Mononuclear cell (primary cell): ENCODE measurements around the gene MYO5C. TPM values are rescaled to one million over a fixed set of nuclear protein-coding genes. Genes with fewer than 3 reads are reported as not detected.

ENCODE experiments used
- H3K27me3 ChIP-seq: 2 replicates; pipeline ENCODE4 v1.6.0; 2011; ENCODE audit warnings: low read length, control low read depth; ENCODE audit not compliant: insufficient read depth
- H3K4me1 ChIP-seq: 2 replicates; pipeline ENCODE4 v1.5.1; 2011; ENCODE audit warnings: mild to moderate bottlenecking, low read length, control low read depth; ENCODE audit not compliant: insufficient read depth
- H3K4me3 ChIP-seq: 2 replicates; pipeline ENCODE4 v1.5.1; 2011; ENCODE audit warnings: mild to moderate bottlenecking, low read length, moderate library complexity
- H3K9me3 ChIP-seq: 2 replicates; pipeline ENCODE4 v1.5.1; 2011; ENCODE audit warnings: low read depth, mild to moderate bottlenecking, control low read depth, low read length
- total RNA-seq: library from RNA; depleted of rRNA; stranded (reverse); fragments of >200 nt; gene quantifications from one replicate; pipeline ENCODE4 v1.2.3, GENCODE V29; 2012

The MYO5C gene
- total RNA-seq, 1 donor = 1.2 TPM

DNA sequence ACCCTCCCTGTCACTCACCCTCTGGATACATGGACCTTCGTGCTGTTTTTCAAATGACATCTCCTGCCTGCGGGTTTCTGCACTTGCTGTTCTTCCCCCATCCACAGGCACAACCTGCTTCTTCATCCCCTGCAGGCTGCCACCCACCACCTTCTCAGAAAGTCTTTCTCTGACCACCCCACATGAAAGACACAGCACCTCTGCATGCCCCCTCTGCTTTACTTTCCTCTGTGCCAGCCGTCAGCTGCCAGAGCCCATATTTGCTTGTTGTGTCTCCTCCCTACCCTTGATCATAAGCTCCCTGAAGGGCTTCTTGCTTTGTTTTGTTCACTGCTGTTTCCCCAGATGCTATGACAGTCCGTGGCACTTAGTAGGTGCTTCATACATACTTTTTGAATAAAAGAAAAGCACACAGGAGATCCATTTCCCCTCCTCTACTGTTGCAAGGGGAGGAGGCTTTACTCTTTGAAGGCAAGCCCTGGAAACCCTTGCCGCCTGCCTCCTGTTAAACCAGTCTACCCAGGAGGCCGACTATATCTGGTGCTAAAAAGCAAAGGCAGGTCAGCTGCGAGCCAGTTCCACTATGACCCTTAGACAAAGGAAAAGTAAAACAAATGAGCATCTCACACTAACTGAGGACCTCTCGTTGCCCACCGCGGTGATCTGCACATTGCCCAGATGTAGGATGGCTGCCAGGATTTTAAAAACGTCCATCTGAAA, 31.9 kb downstream of the MYO5C start:
- no peaks in the 10 kb centered on the region for H3K9me3 ChIP-seq
- H3K4me3 ChIP-seq = no peak overlapping the region
- no peaks in the 10 kb centered on the region for H3K27me3 ChIP-seq
- peaks cover 19% of the 10 kb centered on the region for H3K4me1 ChIP-seq

DNA sequence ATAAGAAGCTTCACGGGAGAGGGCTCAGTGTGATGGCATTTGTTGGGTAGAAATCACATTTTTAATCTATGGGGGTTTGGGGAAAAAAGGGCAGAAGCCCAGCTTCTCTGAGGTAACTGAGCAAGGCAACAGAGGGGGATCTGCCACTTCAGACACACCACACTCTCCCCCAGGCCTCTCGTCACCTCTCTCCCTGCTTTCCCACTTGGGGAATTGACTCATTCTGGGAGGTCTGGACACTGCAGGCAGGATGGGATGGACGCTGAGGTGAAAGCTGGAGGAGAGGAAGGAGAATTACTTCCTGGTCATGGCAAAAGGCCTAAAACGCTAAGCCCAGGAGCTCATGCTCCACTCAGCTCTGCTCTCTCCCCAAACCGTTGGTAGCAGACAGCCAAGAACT, 33.2 kb downstream of the MYO5C start:
- H3K4me1 ChIP-seq = peaks cover 19% of the 10 kb centered on the region
- H3K27me3 ChIP-seq = no peaks in the 10 kb centered on the region
- H3K9me3 ChIP-seq = no peaks in the 10 kb centered on the region
- no peak overlapping the region for H3K4me3 ChIP-seq

DNA sequence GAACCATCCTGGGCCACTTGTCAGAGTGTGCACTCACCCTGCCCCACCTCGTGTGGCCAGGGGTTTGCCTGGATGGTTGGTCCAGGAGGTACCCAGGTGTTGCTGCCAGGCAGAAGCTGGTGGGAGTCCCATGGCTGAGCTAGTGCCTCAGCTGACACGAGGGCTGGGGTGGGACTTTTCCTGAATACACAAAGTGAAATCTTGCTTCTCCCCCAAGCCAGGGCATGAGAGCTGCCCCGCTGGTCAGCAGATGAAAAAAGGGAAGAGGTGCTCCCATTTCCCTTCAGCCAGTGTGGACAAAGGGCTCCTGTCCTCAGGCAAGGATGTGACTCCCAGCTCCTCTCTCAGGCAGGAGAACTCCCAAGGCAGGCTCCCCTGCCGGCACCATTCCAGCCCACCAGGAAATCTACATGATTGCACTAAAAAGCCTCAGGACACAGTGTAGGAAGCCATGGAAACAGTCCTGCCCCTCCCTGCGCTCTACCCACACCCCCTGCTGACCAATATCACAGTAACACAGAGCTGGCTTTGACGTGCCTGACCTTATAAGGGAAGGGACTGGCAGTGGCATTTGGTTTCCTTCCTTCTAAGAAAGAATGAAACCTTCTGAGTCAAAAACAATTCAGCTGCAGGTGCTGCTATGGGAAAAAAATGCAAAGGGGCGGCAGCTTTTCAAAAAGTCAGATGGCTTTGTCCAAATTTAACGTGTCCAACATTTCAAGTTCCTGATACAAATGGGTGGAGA, 33.9 kb downstream of the MYO5C start:
- Histone ChIP-seq H3K27me3 (no peaks in the 10 kb centered on the region), H3K9me3 (no peaks in the 10 kb centered on the region), H3K4me3 (no peak overlapping the region), H3K4me1 (peaks cover 19% of the 10 kb centered on the region)

GRCh38 chr15:52261026-52261425, 34.6 kb downstream of the MYO5C start:
- Histone ChIP-seq H3K4me3 (no peak overlapping the region), H3K9me3 (no peaks in the 10 kb centered on the region), H3K4me1 (peaks cover 24% of the 10 kb centered on the region), H3K27me3 (no peaks in the 10 kb centered on the region)

GRCh38 chr15:52259503-52259902, 36.1 kb downstream of the MYO5C start:
- H3K27me3 ChIP-seq = no peaks in the 10 kb centered on the region
- no peaks in the 10 kb centered on the region for H3K9me3 ChIP-seq
- H3K4me1 ChIP-seq = peaks cover 27% of the 10 kb centered on the region
- H3K4me3 ChIP-seq = no peak overlapping the region

DNA sequence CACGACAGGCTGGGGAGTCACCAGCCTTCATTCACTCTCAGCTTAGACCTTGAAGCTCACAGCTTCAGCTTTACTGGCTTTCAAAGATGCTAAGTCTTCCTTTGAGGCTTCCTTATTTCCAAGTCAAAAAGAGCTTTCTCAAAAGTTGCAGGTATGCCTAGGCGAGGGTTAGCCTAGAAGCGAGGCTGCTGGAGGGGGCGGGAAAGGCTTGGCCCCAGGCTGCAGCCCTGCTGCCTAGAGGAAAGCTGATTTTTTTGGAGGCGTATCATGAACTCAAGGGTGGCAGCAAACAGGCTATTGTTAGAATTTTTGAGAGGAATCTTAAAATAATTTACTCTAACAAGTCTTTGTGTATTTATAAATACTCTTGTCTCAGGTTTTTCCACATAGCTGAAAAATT, 37.1 kb downstream of the MYO5C start:
- H3K4me3 ChIP-seq = no peak overlapping the region
- H3K9me3 ChIP-seq = no peaks in the 10 kb centered on the region
- peaks cover 32% of the 10 kb centered on the region for H3K4me1 ChIP-seq
- H3K27me3 ChIP-seq = no peaks in the 10 kb centered on the region

- no peaks in the 10 kb centered on the region for H3K27me3 ChIP-seq
- no peaks in the 10 kb centered on the region for H3K9me3 ChIP-seq
- no peak overlapping the region for H3K4me3 ChIP-seq
- H3K4me1 ChIP-seq = peaks cover 34% of the 10 kb centered on the region
Measured at GRCh38 chr15:52257734-52258062, 37.9 kb downstream of the MYO5C start.

- no peaks in the 10 kb centered on the region for H3K9me3 ChIP-seq
- H3K4me3 ChIP-seq = no peak overlapping the region
- peaks cover 28% of the 10 kb centered on the region for H3K4me1 ChIP-seq
- H3K27me3 ChIP-seq = no peaks in the 10 kb centered on the region
Measured at GRCh38 chr15:52256930-52257733, 38.5 kb downstream of the MYO5C start.

- Histone ChIP-seq H3K9me3 (no peaks in the 10 kb centered on the region), H3K4me3 (no peak overlapping the region), H3K4me1 (peaks cover 20% of the 10 kb centered on the region), H3K27me3 (no peaks in the 10 kb centered on the region)
Measured at GRCh38 chr15:52256366-52256765, 39.2 kb downstream of the MYO5C start.

DNA sequence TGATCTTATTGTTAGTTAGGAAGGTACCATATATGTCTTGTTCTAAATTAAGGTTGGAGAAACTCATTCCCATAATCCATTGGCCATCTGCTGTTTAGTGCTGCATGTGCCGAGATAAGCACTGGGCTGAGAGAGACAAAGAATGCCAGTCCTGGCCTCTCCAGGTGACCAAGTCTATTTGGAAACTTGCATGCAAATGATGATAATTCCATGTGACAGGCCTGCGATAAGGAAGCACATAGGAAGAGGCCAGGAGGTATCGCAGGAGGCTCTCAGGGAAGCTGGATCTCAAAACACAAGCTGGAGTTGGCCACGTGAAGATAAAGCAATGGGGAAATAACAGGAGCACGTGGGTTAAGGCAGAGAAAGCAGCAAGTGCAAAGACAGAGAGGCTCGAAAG, 39.7 kb downstream of the MYO5C start:
- Histone ChIP-seq H3K9me3 (no peaks in the 10 kb centered on the region), H3K4me3 (no peak overlapping the region), H3K4me1 (peaks cover 17% of the 10 kb centered on the region), H3K27me3 (no peaks in the 10 kb centered on the region)

DNA sequence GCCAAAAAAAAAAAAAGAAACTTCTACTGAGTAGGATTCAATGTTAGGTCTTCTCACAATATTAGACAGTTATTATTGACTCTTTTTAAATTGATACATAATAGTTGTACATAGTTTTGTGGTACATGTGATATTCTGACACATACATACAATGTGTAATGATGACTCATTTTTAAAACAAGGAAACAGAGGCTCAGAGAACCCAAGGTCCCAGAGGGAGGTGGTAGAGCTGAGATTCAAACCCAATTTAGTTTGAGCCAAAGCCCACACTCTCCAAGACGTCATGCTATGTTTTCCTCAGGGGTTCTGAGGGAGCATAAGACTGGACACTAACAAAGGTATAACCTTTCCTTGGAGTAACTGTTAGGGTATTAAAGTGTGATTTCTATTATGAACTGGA, 40.6 kb downstream of the MYO5C start:
- Histone ChIP-seq H3K4me1 (peaks cover 17% of the 10 kb centered on the region), H3K27me3 (no peaks in the 10 kb centered on the region), H3K9me3 (no peaks in the 10 kb centered on the region), H3K4me3 (no peak overlapping the region)

- H3K27me3 ChIP-seq = no peaks in the 10 kb centered on the region
- H3K4me1 ChIP-seq = peaks cover 17% of the 10 kb centered on the region
- H3K9me3 ChIP-seq = no peaks in the 10 kb centered on the region
- H3K4me3 ChIP-seq = no peak overlapping the region
Measured at GRCh38 chr15:52254391-52254790, 41.2 kb downstream of the MYO5C start.

- no peak overlapping the region for H3K4me3 ChIP-seq
- H3K4me1 ChIP-seq = peaks cover 17% of the 10 kb centered on the region
- H3K27me3 ChIP-seq = no peaks in the 10 kb centered on the region
- no peaks in the 10 kb centered on the region for H3K9me3 ChIP-seq
Measured at GRCh38 chr15:52252781-52253180, 42.8 kb downstream of the MYO5C start.

GRCh38 chr15:52251144-52251860, 44.3 kb downstream of the MYO5C start:
- no peaks in the 10 kb centered on the region for H3K9me3 ChIP-seq
- H3K4me3 ChIP-seq = no peak overlapping the region
- no peaks in the 10 kb centered on the region for H3K27me3 ChIP-seq
- H3K4me1 ChIP-seq = peaks cover 27% of the 10 kb centered on the region

- H3K4me1 ChIP-seq = peaks cover 24% of the 10 kb centered on the region
- H3K4me3 ChIP-seq = no peak overlapping the region
- H3K9me3 ChIP-seq = no peaks in the 10 kb centered on the region
- H3K27me3 ChIP-seq = no peaks in the 10 kb centered on the region
Measured at GRCh38 chr15:52247461-52247860, 48.1 kb downstream of the MYO5C start.
